ENCODE measurements around the gene ARHGAP40.

Gene ARHGAP40

DNA sequence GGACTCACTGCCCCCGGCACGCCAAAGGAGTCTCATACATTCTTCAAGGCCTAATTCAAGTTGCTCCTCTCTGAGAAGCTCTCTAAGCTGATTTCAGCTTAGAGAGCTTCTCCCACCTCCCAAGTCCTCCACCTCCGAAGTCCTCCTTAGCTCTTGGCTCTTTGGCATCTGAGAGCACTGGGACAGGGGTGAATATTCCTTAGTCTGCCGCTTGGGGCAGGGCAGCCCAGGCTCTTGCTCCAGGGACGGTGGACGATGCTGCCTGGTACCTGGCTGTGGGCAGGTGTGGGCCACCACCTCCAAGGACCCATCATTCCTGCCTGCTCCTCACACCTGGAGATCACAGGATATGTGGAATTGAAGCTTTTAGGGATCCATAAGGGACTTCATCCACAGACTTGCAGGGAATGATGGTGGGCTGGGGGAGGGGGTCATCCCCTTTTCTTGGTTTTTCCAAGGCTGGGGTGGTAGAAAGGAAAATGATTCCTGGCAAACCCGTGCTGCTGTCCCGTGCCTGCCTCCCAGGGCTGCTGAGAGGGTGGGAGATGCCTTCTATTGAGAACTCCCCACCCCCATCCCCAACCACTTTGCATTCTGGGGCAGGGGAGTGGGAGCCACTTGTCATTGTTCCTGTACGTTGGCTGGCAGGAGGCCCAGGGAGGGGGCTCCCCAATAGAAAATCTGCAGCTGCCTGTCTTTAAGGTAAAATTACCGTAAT, 57.4 kb downstream of the ARHGAP40 start:
- no peak for FAIRE-seq

DNA sequence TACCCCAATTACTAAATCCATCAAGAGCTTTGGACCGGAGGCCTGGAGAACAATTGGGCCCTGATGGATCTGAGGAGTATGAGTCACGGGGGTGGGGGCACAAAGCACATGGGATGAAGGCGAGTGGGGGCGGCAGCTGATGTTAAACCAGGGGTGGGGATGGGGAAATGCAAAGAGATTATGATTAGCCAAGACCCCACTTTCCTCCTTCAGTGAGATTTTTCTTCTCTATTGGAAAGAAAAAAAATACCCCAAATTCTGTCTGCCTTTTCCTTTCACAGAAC, 57.9 kb downstream of the ARHGAP40 start:
- no peak for FAIRE-seq

DNA sequence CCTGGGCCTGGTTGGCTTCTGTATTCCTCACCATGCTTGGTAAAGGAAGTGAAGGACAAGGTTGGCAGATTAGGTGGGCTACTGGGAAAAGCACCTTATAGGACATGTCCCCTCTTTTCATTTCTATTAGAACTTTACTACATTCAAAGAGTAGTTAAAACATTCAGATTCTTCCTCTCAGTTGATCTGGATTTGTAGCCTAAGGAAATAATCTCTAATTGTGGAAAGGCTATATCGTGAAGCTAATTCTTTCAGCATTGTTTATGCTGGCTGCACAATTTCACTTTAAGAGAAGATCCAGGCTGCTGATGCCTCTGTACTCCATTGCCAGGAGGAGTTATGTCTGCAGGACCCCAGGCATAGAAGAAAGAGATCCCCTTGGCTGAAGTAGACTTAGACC, 58.8 kb downstream of the ARHGAP40 start:
- FAIRE-seq, result no peak

DNA sequence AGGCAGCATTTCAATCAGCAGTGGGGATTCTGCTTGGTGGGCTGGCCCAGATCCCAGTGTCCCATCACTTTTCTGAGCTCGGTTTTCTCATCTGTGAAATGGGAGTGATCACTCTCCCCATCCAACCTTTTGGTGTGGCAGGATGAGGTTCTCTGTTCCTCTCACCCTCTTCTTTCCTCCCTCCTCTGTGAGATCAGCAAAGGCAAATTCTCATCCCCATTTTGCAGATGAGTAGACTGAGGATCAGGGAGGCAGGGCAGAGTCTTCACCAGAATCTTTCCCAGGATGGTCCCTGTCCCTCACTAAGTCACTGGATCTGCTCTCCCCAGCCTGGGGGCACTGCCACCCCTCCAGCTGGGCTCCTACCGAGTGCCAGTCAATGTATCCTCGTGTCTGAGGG, 62.1 kb downstream of the ARHGAP40 start:
- FAIRE-seq, result no peak

DNA sequence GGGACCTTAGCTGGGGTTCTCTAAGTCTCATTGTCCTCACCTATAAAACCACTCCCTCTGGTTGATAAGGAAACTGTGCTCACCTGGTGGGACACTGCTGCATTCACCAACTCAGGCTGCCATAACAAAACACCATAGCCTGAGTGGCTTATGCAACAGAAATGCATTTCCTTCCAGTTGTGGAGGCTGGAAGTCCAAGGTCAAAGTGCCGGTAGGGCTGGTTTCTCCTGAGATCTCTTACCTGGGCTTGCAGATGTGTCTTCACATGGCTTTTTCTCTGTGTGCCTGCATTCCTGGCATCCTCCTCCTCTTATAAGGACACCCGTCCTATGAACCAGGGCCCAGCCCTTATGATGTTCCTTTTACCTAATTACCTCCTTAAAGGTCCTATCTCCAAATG, 62.7 kb downstream of the ARHGAP40 start:
- no peak for FAIRE-seq

DNA sequence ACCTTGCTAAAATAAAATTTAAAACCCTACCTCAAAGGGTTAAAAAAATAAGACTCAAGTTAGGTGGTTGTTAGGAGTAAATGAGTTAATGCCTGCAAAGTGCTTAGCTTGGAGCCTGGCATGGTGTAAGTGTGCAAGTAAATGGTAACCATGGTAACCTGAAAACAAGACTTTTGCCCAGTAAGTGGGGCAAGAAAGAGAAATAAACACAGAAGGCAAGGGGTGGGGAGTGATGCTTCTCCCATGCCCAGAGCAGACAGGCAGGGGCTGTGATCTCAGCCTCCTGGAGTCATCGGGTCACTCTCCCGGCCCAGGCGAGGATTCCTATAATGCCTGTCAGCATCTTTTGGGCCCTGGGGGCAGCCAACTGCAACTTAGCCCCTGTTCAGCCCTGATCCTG, 63.5 kb downstream of the ARHGAP40 start:
- FAIRE-seq, result no peak

DNA sequence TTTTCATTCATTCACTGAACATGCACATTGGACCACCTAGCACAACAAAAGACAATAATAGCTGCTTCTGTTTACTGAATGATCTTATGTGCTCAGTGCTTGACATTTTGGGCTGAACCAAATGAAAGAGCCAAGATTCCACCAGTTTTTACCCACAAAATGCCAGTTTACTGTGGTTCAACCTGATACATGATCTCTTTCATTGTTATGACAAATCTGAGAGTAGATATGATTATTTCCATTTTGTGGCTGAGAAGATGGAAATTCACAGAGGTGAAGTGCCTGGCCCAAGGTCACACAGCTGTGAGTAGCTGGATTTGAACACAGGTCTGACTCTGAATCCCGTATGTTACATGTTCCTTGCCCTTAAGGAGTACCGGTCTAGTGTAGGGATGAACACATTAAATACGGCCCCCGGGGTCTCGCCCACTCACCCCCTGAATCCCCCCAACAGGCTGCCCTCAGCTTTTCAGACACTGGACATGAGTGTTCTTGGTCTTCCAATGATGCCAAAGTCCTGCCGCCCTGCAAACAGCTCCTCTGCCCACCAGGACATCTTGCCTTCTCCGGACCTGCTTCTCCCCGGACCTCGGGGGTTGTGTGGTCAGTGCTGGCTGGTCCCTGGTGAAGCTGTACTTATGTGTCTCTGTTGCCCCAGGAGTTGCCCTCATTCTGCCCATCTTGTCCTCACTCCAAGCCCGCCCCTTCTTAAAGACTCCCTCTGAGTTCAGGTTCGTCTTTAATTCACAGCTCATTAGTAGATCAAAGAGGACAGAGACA, 64.1 kb downstream of the ARHGAP40 start:
- FAIRE-seq, result no peak

DNA sequence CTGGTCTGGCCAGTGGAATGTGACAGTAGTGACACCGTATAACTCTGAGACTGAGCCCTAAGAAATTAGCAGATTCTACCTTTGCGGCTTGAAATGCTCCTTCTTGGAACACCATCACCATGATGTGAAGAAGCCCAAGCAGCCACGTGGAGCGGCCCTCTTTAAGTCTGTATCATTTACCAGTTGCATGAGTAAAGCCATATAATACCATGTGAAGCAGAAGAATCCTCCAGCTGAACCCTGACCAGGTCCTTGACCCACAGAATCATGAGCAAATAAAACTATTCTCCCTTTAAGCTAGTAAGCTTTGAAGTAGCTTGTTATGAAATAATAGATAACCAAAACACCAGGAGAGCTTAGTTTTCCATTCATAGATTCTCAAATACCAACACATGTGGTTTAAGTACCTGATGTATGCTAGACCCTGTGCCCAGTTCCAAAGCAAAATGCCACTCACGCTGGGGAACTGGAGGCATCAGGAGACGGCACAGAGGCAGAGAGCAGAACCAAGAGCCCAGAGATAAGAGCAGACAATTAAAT, 65.9 kb downstream of the ARHGAP40 start:
- no peak for FAIRE-seq

DNA sequence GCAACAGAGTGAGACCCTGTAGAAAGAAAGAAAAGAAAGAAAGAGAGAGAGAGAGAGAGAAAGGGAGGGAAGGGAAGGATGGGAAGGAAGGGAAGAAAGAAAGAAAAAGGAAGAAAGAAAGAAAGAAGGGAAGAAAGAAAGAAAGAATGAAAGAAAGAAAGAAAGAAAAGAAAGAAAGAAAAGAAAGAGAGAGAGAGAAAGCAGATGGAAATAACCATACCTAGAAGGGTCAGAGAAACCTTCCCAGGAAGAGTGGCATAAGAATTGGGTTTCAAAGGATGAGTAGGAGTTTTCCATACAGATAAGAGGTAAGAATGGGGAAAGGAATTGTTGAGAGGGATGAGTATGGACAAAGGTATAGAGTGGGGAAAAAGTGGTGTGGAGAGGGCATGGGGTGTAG, 68.1 kb downstream of the ARHGAP40 start:
- FAIRE-seq, result no peak

DNA sequence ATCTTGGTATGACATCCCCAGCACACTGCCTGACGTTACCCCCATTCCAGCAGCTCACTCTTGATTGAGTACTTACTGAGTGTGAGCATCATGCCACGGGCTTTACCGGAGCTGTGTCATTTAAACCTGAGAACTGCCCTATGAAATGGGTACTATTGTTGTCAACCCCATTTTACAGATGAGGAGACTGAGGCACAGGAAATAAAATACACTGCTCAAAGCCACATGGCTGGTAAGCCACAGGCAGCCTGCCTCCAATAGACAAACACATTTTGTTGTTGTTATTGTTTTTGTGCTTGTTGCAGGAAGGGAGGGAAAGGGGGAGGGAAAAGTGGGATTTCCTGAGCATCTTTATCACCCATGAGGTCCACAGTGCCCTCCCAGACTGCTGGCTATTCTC, 69.2 kb downstream of the ARHGAP40 start:
- FAIRE-seq, result no peak

DNA sequence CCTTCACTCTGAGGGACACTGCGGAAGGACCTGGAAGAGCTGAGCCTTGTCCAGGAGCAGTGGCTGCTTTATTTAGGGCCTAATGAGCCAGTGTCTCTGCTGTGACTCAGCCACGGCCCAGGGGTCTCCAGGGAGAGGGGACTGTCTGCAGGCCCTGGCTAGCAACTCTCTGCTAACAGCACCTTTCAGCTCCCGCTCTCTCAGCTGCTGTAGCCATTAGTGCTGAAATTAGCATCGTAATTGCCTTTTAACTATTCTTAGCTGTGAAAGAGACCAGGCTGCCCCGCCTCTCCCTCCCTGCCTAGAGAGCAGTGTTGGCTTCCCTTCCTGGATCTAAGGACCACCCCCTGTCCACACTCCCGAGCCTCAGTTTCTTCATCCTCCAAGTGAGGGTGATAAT, 69.6 kb downstream of the ARHGAP40 start:
- no peak for FAIRE-seq

DNA sequence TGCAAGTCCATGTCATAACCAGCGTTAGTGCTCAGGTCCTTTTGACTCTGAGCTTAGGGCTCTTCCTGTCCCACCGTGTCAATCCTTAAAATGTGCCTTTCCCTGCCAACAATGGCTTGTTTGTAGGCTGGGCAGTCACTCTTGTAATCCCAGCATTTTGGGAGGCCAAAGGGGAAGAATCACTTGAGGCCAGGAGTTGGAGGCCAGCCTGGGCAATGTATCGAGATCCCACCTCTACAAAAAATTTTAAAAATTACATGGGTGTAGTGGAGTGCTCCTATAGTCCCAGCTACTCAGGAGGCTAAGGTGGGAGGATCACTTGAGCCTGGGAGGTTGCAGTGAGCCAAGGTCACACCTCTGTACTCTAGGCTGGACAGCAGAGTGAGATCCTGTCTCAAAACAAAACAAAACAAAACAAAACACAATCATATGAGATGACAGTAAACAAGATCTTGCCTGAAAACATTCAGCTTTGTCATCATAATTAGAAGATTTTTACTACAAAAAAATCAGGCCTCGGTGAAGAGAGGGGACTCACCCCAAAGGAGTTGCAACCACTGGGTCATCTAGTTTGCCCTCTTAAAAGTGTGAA, 70.2 kb downstream of the ARHGAP40 start:
- FAIRE-seq, result no peak

DNA sequence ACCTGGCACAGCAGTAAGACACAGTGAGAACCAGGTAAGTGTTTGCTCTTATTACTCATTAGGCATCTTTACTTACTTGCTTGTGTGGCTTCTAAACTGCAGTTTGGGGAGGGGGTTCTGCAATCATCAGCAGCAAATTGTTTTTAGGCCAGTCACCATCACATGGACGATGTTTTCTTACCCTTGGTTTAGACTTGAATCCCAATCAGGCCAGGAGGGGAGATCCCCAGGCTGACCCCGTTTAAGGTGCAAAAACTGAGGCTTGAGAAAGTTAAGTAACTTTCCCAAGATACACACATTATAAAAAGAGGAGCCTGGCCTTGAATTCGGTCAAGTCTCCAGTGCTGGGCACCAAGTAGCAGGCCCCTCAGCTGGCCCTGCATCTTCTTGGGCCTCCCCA, 70.9 kb downstream of the ARHGAP40 start:
- FAIRE-seq, result no peak

DNA sequence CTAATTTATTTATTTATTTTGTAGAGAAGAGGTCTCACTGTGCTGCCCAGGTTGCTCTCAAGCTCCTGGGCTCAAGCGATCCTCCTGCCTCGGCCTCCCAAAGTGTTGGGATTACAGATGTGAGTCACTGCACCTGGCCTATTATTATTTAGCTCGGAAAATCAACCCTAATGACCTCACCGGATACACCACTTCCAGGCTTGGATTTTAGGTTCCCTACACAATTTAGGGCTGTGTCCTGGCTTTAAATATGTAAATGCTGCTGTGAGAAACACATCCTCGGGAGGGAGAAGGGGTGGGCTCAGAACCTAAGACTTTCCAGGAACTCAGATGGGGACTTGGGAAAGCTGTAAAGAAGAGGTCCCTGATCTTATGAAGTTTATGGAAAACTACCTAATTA, 71.7 kb downstream of the ARHGAP40 start:
- no peak for FAIRE-seq

DNA sequence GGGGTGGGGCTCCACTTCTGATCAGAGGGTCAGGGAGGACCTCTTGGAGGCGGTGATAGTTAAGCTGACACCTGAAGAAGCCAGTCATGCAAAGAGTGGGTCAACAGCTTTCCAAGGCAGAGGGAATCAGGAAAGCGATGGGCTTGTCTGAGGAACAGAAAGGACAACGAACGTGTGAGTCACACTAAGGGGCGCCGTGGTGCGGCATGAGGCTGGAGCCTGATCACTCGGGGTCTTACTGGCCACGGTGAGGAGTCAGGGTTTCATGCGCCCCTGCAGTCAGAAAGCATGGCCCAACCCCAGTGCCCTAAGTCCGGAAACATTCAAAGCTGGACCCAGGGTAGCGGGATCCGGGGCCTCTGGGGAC, 72.1 kb downstream of the ARHGAP40 start:
- no peak for FAIRE-seq

DNA sequence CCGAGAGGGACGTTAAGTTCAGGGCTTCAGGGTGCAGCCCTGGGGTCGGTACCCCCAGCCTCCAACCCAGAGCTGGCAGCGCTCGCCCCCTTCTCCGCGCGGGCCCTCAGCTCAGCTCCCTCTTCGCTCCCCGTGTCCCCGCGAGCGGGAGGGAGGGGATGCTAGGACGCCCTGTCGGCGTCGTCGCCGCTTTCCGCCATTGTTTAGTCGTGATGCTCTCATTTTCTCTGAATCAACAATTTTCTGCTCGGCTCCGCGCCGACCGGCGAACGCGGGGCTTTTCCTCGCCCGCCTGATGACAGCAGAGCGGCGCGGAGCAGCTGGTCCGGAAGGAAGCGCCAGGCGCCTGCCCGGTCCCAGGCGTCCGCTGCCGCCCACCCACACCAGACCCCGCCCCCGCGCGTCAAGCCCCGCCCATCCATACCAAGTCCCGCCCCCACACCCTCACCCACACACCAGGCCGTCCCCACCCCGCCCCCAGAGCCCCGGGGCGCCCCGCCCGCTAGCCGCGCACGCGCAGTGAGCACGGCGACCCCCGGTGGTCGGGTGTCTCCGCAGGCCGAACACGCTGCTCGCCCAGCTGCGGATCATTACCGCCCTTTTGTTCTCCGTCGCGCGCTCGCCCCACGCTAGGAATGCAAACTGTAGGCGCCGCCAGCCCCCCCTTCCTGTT, 72.6 kb downstream of the ARHGAP40 start:
- FAIRE-seq, result no peak

DNA sequence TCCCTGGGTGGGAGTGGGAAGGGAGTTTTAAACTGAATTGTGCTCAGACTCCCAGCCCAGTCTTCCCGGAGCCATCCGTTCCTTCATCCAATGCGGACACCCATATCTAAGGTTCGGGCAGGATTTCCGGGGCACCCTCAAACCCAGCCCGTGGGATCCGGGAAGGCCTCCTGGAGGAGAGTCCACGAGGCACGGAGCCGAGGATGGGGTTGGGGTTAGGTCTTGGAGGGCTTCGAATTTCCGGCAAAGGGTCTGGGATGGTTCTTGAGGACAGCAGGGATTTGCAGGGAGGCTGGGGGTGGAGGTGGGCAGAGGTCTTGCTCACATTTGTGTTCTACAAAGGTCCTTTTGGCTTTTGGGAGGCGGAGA, 73.1 kb downstream of the ARHGAP40 start:
- FAIRE-seq, result no peak

DNA sequence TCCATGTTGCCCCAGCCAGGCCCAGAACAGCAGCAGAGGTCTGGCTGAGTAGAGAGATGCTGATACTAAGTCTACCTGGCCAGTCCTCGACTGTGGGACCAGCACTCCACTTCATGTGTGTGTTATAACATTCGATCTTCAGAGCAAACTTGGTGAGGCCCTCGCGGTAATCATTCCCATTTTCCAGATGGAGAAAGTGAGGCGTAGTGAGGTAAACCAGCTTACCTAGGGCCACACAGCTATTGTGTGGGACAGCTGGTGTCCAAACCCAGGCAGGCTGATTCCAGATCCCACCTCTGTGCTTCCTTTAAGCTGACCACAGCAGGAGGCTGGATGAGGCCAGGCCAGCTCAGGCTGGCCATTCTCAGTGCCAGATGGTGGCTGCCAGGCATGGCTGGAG, 75.0 kb downstream of the ARHGAP40 start:
- FAIRE-seq, result no peak

DNA sequence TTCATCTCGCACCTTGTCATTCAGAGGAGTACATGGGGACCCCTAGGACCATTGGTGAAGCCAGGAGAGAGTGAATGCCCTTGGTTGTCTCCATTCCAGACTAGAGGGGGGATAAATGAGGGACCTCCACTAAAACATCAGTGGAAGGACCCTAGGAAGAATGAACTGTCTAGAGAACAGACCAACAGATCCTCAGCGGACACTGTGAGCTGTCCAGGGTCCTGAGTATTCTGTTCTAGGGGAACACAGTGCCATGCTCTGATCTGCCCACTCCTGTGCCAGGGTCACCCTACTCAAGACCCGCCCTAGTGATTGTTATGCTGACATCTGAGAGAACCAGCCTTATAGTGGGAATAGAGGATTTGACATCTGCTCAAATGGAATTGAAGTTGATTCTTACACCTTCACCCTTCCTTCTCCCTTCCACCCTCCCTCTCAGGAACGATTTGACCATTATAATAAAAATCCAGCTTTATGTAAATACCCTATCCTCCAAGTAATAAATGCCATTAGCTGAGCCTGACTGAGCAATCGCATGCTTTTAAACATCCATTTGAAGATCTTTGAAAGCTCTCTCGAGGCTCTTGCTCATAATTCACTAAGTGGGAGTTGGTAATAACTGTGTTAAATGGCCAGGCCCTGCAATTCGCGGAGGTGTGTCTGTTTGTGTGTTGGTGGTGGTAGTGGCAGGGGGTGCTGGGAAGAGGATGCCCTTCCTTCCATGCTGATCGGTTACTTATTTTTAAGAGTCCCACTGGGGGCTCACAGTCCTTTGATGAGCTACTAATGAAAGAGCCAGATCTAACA, 79.1 kb downstream of the ARHGAP40 start:
- no peak for FAIRE-seq

DNA sequence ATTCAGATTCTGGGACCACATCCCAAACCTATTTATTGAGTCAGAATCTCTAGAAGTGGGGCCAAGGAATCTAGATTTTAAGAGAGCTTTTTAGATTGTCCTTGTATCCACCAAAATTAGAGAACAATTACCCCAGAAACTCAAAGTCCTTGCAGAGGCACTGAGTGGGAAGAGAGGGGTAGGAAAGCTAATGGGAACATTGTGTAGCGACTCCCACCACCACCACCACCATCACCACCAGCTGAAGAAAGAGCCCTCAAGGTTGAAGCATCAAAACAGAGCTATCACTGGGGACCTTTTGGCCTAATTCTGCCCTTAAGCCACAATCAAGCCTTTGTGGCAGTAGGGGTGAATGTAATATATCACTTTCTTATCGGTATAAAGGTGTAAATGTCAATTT, 83.7 kb downstream of the ARHGAP40 start:
- no peak for FAIRE-seq

DNA sequence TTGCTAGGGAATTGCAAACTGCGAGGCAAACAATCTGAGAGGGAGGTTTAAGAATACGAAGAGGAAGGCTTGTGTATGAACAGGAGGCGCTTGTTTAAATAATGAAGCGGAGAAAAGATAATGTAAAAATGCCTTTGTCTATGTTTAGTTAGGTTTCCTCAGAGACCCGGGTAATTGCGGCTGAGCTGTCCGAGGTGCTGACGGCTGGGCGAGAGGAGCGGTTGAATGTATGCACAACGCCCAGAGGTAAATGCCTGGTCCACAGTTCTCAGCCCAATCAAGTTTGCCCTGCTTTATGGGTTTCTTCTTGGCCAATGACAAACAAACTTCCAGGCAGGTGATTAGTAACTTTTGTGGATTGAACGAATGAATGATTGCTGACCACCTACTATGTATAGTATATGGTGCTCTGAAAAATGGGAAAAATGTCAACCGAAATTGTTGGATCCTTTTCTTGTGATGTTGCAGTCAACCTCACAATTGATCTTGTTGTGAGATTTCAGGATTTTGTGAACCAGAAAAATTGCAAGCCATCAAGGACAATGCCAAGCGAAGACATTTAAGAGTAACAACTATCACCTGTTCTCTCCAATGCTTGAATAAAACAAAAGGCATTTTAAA, 84.4 kb downstream of the ARHGAP40 start:
- FAIRE-seq, result no peak

Measured in islet of Langerhans (tissue), 1 donor.